GM15510 (cell line): ENCODE results near the gene IRX3.

Experiments used
- POLR2A ChIP-seq: IDR thresholded peaks from 3 replicates; pipeline ENCODE4 v1.6.1; 2011; ENCODE audit warnings: borderline replicate concordance; ENCODE audit not compliant: insufficient read length; ENCODE audit errors: extremely low read depth

IRX3 gene

GRCh38 chr16:54268766-54269165 is 17.8 kb downstream of the IRX3 start:
- TF ChIP-seq POLR2A: no peak

DNA sequence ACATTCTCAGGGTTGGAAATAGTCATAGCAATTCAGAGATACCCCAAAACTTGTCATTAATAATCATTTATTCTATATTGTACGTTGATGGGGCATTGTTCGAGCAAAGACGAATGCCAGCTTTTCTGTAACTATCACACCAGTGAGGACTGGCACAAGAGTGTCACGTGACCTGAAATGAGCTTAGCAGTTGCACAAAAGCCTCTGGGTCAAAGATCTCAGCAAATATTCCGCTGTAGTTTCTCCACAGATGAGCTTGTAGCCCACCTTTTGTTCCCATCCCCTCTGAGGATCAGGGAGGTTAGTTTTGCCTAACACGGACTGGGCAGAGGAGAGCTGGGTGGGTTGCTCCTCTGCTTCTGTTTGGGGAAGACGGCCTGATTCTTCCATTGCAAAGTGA is 18.2 kb downstream of the IRX3 start:
- TF ChIP-seq POLR2A: no peak

GRCh38 chr16:54266363-54266955 is 20.1 kb downstream of the IRX3 start:
- no peak for TF ChIP-seq POLR2A

DNA sequence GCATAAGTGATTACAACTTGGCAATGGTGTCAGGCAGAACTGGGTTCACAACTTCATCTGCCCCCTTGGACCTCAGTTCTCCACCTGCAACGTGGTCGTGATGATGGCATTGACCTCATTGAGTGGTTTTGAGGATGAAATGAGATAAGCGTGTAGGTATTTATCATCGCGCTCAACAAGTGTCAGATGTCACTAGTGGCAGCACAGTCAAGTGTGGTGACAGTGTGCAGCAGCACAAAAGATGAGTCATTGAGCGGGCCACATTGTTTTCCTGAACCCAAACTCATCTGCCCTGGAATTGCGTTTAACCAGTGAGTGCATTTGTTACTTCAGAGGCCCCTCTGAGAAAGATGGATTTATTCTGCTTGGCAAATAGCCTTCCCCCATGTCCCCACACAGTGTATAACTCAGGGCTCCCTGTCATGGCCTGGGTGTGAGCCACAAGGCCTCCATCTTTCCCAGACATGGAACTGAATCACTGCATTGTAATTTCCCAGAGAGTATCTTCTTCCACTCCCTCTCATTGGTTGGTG is 20.9 kb downstream of the IRX3 start:
- no peak for TF ChIP-seq POLR2A

- no peak for TF ChIP-seq POLR2A
These were observed 33.5 kb downstream of the IRX3 start for GRCh38 chr16:54253118-54253517.

- no peak for TF ChIP-seq POLR2A
These were observed 37.5 kb downstream of the IRX3 start for GRCh38 chr16:54248863-54249710.

- no peak for TF ChIP-seq POLR2A
These were observed 40.1 kb downstream of the IRX3 start for GRCh38 chr16:54246454-54246821.

DNA sequence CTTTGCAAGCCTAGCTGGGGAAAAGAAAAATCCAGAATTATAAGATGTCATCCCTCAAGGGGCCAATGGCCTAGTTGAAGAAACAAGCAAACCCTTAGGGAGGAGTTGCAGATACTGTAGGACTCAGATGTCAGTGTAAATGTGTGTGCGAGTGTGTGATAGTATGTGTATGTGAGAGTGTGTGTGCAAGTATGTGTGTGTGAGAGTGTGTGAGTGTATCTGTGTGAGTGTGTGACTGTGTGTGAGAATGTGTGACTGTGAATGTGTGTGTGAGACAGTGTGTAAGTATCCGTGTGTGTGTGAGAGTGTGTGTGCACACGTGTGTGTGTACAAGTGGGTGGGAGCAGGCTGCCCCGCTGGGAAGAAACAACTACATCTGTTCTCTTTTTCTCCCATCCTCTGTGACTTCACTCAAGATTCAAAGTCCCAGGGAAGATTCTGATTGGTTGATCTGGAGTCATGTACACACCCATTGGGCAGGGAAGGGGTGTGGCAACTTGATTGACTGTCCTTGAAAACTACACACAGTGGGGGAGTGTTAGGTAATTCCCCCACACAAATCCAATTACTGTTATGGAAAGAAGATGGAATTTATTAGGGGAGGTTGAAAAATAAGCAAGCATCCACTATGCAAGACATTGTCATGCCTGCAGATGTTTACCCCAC is 40.7 kb downstream of the IRX3 start:
- TF ChIP-seq POLR2A: no peak

DNA sequence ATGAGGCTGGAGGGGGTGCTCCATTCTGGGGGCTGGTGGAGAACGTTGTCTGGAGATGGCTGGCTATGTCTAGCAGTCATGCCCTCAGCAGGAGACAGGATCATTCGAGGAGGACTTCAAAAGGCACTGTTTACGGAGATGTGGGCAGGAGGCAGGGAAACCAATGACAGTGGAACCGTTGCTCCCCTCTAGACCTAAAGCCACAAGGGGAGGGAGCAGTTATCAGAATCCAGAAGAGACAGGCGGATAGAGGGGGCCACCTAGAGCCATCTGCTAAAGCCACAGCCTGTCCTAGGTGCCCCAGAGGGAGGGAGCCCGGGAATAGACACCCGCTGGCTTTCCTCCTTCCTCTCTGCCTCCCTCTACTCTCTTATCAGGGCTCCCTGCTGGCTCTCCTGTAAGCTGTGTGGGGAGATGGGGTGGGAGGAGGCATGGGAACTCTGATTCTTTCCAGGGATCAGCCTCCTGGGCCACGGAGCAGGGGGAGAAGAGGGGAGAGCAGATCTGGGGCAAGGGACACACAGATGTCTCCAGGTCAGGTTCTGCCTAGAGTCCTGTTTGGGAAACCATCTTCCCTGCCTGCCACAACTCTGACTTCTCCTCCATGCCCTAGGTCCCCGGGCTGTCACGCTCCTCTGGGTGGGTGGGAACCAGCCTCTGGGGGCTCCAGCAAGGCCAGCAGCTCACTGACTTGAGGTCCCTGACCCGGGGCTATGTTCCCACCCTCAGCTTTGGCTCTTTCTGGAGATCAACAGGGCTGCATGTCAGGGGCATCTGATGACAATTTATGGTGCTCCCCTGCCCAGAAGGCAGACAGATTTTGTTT is 42.3 kb downstream of the IRX3 start:
- TF ChIP-seq POLR2A: no peak

GRCh38 chr16:54243202-54243601 is 43.4 kb downstream of the IRX3 start:
- TF ChIP-seq POLR2A: no peak

DNA sequence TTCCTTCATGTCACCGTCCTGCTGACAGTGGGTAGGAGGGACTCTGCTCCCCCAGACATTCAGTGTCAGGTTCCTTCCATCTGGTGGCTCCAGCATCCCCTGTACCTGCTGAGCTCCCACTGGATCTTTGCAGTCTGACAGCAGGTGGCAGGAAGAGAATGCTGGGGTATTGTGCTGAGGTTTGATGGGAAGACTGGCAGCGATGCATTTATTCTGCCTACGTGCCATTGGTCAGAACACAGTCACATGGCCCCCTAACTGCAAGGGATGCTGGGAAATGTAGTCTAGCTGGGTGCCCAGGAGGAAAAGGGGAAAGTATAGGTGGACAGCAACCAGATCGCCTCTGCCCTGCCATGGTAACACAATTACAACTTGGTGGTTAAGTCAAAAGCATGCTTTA is 44.4 kb downstream of the IRX3 start:
- TF ChIP-seq POLR2A: no peak

- no peak for TF ChIP-seq POLR2A
These were observed 45.1 kb downstream of the IRX3 start for GRCh38 chr16:54241525-54241924.

DNA sequence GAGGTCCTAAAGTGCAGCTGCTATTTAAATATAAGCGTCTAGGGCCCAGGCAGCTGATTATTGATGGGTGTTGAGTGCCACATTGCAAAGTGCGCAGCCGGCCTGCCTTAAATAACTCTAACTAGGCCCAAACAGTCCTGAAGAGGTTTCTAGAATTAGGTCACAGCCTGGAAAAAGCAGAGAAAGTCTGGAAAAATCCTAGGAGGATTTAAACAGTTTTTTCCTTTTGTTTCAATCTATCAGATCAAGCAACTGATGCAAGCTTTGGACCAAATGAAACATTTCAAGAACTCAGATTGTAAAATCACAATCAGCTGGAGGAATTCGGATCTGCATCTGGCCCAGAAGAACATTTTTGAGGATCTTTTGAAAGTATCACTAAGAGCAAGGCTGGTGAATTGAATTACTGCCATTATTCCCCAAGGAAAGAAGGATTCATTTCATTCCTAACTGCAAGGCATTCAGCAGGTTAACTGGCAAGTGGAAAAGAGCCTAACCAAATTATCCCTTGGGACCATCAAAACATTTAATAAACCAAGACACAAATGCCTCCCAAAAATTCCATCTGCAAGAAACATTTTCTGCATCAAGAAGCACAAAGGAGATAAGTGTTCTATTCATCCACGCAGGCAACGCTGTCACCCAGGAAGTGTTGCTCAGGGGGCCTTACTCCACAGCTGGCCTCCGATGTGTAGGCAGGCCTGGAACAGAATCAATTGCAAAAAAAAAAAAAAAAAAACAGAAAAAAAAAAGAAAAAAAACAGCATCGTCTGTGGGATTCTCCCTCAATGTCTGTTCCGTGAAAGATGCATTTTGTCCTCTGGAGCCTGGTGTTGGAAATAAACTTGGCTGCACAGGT is 46.1 kb downstream of the IRX3 start:
- no peak for TF ChIP-seq POLR2A

DNA sequence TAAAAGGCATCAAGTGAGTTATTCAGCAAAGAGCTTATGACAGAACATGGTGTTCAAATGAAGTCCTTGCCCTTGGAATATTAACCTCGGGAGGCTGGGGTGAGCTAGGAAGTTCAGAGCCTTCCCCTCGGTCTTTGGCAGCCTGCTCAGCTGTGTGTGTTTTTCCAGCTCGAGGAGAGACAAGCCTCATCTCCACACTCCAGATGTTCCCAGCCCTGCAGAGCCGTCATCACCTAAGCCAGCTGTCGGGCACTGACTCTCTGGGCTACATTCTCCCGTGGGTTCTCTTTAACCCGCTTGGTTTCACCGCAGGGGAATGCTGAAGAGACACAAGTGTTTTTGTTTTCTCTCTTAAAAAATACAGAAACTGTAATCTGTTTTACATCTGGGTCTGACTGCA is 47.1 kb downstream of the IRX3 start:
- no peak for TF ChIP-seq POLR2A
